NCI-H1436 treated with DMSO at 0.1 percent for 48 hours (cell line): ENCODE data around the gene PCK2.

Source experiments
- DNase-seq: peaks from one replicate; lab custom pipeline; 2025; lab: John Stamatoyannopoulos, UW

Gene PCK2

DNA sequence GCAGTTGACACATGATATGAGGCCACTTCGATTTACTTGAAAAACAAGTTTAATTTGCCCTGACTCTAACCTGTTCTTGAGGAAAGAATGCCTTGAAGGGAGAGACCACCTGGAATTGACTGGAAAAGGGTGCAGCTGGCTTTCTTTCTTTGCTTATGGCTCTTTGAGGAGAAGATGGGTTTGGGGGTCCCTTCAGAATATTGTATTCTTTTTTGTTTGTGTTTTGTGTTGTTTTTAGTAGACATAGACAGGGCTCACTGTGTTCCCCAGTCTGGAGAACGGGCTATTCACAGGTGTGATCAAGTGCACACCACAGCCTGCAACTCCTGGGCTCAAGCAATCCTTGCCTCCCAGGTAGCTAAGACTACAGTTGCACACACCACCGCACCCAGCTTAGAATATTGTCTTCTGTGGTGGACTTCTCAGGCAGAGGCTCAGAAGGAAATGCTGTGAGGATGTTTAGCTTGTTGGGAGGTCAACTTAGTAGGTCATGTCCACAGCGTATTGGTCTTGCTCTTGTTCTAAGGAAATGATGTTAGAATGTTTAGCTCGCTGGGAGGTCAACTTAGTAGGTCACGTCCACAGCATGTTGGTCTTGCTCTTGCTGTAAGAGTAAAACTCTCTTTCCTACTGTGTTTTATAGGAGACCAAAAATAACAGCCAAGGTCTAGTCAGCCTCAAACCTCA, 22.2 kb downstream of the PCK2 start:
- no peak for DNase-seq

DNA sequence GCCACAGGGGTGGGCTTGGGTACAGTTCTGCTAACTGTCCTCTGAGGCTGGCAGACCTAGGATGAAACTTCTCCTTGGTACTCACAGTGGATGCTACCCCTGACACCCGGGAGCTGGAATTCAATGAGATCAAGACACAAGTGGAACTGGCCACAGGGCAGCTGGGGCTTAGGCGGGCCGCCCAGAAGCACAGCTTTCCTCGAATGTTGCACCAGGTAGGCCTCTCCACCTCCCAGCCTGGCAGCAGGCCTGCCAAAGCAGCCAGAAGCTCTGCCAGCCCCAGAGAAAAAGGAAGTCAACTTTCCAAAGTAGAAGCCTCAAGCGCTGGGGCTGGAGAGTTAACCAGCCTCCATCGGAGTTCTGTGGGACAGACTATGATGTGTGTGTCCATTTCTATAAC, 23.1 kb downstream of the PCK2 start:
- no peak for DNase-seq

DNA sequence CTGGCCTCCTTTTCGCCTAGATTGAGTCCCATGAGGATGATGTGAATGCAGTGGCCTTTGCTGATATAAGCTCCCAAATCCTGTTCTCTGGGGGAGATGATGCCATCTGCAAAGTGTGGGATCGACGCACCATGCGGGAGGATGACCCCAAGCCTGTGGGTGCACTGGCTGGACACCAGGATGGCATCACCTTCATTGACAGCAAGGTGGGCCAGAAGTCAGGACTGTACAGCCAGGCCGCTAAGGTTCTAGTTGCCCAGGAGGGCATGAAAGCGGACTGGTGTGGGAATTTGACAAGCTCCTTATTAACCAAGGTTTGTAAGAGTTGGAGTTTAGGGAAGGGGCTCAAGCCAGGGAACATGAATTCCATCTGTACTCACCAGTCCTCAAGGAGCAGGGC, 25.6 kb downstream of the PCK2 start:
- no peak for DNase-seq

DNA sequence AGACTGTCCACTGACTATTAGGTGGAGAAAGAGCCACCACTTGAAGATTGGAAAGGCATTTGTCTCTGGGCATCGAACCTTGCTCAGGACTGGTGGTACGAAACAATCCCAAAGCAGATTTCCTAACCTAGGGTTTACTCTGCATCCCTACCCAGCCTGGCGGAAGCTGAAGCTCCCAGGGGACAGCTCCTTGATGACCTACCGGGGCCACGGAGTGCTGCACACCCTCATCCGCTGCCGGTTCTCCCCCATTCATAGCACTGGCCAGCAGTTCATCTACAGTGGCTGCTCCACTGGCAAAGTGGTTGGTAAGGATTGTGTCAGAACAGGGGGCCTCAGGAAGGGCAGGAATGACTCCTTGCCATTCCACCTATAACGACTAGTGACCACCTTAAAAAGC, 27.1 kb downstream of the PCK2 start:
- no peak for DNase-seq

DNA sequence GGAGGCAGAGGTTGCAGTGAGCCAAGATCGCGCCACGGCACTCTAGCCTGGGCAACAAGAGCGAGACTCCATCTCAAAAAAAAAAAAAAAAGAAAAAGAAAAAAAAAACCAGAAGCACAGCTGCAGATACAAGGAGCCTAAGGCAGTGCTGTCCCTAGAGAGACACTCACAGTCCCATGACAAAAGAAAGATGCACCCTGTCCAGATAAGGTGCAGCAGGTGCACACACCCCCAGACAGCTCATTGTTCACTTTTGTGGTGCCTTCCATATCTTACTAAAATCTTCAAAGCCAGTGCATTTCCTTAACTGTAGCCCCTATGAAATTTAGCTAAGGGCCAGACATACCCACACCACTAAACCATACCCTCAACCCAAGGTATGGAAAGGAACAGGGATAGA, 28.3 kb downstream of the PCK2 start:
- DNase-seq, result no peak

DNA sequence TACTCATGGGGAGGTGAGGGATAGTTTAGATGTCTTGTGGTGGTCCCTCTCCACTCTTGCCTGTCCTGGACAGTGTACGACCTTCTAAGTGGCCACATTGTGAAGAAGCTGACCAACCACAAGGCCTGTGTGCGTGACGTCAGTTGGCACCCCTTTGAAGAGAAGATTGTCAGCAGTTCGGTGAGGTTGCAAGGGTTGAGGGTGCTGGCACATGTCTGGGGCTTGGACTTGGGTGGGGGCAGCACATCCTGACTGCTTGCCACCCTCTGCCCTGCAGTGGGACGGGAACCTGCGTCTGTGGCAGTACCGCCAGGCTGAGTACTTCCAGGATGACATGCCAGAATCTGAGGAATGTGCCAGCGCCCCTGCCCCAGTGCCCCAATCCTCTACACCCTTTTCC, 28.8 kb downstream of the PCK2 start:
- no peak for DNase-seq

DNA sequence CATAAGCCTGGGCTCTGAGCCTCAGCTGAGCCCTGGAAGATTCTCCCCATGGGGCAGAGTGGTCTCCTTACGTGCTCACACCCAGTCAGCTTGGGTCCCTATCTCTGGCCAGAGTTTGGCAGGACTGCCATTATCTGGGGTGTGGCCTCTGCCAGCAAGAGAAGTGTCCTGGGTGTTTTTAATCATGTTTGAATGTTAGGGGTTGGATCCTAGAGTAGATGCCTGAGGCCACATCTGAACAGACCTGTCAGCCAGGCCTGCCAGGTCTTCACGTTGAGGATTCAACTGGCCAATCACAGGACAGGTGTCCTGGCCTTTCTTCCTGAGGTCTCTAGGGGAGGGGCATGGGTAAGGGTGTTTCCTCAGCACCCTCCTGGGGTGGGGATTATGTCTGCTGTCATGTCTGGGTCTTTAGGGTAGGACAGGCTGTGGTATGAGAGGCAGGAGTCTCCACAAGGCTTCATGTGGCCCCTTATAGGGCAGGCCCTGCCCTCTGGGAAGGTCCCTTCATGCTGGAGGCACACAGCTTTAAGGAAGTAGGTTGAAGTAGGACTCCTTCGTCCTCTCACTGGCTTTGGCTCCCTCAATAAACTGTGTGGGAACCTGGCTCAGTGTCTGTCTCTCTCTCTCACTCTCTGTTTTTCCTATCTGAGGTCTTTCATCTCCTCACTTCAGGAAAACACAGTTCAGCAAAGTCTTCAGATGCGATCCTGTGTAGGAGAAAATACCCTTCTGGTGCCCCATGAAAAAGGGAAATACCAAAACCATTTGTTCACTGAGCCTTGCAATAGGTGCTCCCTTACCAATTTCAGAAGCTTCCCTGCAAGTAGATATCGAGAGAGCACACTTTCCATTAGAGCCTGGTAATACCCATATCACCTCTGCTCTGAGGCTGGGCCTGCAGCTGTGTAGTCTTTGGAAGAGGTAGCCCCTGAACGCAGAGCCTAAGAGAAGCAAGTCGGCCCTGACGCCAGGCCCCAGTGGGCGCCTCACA, 29.6 kb downstream of the PCK2 start:
- no peak for DNase-seq

DNA sequence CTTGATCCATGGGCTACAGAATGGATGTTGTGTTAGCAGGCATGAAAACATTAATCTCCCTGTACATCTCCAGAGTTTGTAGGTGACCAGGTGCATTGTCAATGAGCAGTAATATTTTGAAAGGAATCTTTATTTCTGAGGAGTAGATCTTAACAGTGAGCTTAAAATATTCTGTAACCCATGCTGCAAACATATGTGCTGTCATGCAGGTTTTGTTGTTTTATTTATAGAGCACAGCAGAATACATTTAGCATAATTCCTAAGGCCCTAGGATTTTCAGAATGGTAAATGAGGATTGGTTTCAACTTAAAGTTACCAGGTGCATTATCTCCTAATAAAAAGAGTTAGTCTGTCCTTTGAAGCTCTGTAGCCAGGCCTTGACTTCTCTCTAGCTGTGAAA, 32.8 kb downstream of the PCK2 start:
- DNase-seq, result no peak

DNA sequence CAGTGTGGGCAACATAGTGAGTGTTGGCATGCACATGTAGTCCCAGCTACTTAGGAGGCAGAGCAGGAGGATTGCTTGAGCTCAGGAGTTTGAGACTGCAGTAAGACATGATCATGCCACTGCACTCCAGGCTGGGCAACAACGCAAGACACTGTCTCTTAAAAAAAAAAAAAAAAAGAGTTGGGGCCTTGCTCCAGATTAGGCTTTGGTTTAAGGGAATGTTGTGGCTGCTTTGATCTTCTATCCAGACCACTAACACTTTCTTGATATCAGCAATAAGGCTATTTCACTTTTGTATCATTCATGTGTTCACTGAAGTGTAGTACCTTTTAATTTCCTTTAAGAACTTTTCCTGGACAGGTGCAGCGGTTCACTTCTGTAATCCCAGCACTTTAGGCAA, 33.6 kb downstream of the PCK2 start:
- DNase-seq, result no peak

DNA sequence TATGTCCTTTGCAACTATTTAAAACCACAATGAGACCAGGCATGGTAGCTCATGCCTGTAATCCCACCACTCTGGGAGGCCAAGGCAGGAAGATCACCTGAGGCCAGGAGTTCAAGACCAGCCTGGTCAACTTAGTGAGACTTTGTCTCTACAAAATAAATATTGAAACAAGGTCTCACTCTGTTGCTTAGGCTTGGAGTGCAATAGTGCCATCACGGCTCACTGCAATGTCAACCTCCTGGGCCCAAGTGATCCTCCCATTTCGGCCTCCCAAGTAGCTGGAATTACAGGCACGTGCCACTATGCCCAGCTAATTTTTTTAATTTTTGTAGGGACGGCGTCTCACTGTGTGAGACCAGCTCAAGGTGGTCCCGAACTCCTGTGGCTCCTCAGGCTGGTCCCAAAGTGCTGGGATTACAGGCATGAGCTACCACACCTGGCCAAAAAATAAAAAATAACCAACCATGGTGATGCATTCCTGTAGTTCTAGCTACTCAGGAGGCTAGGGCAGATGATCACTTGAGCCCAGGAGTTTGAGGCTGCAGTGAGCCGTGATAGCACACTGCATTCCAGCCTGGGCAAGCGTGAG, 35.4 kb downstream of the PCK2 start:
- no peak for DNase-seq

DNA sequence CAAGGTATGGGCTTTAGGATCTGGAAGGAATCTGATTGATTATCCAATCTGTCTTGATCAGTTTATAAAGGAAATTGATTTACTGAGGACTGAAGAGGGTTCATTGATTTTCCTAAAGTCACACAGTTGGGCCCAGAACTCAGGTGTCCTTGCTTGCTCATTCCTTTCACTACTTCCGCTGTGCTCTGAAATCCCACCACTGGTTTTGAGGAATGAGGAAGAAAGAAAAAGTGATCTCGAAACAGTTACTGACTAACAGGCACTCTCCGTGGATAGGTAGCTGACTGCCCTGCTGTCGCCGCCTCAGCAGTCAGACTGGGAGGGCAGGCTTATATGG, 36.2 kb downstream of the PCK2 start, which contains the start of gene FITM1:
Gene FITM1, plus strand, starts transcription at position 280 of the 337 bp plus-strand sequence. CDS start 905 bp downstream, outside the sequence.
- no peak for DNase-seq

DNA sequence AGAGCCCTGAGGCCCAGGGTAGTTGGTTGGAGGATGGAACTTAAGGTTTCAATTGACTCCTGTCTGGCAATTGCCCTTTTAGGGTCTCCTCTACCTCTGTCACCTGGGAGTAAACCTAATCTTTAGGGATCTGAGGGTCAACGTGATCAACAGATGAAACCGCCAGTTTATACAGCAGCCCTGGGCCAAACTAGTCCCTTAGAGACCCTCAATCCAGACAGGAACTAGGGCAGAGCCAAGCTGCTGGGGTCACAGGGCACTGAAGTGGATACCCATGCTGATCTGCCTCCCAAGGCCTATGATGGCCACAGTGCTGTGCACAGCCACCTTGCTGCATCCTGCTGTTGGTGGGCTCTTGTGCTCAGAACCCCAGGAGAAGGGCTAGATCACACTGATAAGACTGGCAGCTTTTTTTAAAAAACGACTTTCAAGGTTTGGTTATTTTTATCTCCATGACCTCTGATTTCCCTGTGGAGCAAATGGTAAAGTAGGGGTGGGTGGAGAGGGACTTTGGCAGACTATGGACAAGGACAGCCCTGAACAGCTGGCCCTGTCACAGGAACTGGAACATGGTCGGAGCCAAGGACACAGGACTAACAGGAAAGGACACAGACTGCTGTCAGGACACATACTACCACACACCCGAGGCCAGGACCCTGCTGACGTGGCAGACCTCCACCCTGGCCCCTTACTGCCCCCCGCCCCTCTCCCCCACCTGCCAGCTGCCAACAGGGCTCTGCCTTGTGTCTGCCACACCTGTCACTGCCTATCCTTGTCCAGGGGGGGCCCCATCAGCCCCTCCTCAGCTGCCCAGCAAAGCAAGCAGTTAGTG, 36.8 kb downstream of the PCK2 start:
- no peak for DNase-seq

DNA sequence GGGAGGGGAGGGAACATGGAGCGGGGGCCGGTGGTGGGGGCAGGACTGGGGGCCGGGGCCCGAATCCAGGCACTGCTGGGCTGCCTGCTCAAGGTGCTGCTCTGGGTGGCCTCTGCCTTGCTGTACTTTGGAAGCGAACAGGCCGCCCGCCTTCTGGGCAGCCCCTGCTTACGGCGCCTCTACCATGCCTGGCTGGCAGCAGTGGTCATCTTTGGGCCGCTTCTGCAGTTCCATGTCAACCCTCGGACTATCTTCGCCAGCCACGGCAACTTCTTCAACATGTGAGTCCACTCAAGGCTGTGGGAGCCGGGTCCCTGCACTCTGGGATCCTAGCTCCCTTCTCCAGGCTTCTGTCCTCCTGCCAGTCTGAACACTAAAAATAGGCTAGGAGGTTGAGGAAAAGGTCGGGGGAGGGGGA, 37.4 kb downstream of the PCK2 start:
- no peak for DNase-seq

DNA sequence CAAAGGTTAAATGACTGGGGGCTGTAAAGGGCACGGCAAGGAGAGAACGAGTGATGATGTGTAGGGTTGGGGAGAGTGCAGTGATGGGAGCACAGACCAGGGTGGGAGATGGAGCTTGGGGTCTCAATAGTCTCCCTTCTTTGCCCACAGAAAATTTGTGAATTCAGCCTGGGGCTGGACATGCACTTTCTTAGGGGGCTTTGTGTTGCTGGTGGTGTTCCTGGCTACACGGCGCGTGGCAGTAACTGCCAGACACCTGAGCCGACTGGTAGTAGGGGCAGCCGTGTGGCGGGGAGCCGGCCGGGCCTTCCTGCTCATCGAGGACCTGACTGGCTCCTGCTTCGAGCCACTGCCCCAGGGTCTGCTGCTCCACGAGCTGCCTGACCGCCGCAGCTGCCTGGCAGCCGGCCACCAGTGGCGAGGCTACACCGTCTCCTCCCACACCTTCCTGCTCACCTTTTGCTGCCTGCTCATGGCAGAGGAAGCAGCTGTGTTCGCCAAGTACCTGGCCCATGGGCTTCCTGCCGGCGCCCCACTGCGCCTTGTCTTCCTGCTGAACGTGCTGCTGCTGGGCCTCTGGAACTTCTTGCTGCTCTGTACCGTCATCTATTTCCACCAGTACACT, 38.1 kb downstream of the PCK2 start:
- no peak for DNase-seq

DNA sequence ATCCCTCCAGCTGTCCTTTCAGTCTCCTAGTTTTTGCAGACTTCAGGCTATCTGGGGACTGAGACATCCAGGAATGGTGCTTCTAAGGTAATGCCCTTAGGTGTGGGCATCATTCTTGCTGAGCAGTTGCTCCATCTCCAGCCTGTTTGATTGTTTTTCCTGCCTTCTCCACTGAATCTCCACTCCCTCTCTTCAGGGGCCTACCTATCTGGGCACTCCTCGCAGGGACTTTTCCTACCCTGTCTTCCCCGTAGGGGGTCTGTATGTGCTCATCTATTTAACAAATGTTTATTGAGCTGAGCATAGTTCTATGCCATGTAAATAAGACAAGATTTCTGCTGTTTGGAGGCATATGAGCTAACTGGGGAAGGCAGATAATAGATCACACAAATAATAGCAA, 38.9 kb downstream of the PCK2 start:
- no peak for DNase-seq

DNA sequence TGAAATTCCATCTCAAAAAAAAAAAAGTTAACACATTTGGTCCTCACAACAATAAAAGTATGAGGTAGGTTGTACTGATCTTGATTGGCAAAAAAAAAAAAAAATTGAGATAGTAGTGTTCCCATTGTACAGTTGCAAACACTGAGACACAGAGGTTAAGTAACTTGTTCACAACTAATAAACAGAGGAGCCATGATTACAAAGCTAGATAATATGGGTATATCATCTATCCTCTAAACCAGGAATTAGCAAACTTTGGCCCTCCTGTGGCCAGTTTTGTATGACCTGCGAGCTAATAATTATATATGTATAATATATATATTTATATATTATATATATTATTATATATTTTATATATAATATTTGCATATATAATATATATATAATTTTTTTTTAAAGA, 39.6 kb downstream of the PCK2 start:
- no peak for DNase-seq

DNA sequence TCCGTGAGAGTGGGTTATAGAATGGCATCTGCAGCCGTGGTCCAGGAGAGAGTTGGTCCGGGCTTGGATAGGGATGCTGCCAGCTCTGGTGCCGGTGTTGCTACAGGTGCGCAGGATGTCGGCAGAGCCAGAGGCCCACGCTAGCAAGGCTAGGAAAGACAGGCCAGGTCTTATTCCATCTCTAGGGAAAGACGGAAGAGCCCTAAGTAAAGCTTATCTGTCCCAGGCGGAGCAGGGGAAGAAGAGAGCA, 41.4 kb downstream of the PCK2 start:
- no peak for DNase-seq

DNA sequence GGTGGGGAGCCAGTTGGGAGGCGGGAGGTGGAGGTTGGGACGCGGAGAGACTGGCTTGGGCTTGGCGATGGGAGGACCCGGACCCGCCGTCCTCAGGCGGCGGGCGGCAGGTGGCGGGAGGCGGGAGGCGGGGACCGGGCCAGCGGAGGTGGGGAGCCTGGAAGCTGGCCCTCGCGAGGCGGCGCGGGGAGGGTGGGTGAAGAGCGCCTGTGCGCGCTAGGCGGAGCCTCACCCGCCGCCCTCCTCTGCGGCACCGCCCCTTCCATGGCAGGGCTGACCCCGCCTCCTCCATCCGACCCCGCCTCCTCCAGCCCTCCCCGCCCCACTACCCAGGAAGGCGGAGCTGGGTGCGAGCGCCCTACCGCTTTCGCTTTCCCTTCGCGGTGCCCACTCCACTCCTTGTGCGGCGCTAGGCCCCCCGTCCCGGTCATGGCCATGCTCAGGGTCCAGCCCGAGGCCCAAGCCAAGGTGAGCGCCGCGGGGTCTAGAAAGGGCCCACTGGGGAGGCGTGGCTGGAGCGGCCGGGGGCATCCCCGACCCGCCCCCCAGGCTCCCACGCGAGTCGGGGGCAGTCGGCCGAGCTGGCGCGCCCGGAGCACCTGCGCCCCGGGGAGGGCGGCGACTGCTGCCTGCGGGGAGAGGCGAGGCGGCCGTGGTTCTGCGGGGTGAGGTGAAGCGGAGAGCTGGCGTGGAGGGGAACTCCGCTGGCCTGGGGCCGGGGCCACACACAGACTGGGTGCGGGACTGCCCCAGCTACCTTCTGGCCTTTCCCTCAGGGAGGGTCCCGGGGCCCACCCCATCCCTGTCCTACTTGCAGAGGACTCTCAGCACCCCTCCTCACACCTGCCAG, 41.9 kb downstream of the PCK2 start, which contains the start of gene PSME1:
Gene PSME1, plus strand, starts transcription at position 361 of the 850 bp plus-strand sequence. Its CDS starts 69 bp downstream, at position 430.
- peak; percentile 69 for DNase-seq

DNA sequence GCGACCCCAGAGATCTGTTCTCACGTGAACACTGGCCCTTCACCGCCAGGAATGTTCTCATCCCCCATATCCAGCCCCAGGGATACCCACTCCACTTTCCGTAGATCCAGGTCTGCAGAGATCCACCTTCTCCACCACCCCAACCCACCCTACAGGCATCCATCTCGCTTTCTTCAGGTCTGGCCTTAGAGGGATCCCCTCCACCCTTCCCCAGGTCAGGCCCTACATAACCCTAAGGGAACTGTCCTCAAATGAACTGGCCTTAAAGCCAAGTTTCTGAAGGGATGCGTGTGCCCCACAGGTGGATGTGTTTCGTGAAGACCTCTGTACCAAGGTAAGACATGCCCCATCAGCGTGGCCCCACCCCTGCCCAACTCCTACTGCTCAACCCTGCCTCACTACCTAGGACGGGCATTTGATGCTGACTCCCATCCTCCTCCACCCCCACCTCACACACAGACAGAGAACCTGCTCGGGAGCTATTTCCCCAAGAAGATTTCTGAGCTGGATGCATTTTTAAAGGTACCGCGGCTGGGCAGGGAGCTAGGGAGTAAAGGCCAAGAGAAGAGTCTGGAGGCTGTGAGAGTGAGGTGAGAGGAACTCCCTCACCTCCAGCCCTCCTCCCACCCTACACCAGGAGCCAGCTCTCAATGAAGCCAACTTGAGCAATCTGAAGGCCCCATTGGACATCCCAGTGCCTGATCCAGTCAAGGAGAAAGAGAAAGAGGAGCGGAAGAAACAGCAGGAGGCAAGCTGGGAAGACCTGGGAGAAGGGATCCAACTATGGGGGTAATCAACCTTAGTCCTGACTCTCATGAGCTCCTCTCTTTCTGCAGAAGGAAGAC, 42.8 kb downstream of the PCK2 start:
- DNase-seq, result no peak
